Measurements from ENCODE around the gene VIPR2. TPM values are rescaled to one million over a fixed set of nuclear protein-coding genes. Genes with fewer than 3 reads are reported as not detected.

VIPR2 gene
- total and polyA plus RNA-seq, 2 of the 13 experiments (the other 11 are each of a cell fraction or from before 2014, with no cell fraction given) = not detected

DNA sequence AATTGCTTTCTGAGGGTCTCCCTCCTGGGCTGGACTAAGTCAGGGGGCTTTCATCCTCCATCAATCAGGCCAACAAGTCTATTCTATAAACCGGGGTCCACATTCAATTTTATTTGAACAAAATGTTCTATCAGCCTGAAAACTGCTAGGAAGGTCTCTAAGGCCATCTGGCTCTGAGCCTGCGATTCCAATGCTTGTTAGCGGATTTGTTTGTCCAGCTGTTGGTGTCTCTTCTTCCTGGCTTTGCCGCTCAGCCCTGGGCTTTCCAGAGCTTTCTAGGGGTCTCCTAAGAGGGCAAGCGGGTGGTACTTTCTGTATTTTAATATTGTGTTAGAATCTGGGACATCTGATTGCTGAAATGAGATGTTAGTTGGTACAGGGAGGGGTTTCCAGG lies 136.7 kb downstream of the VIPR2 start:
- H3K27me3 ChIP-seq (ENCODE audit: control insufficient read depth in 1 of 2, insufficient read depth in 2 of 2, low read length in 2 of 2) = peaks cover 14 to 58% of the 10 kb centered on the region in 2 experiments; a peak in 4 of 5 replicates
- no peak overlapping the region for H3K4me3 ChIP-seq (replicated peaks in 1 of 3; ENCODE audit: insufficient read depth in 1 of 3, low read depth in 2 of 3, low read length in 3 of 3)
- DNase-seq (ENCODE audit: low spot score) (no peak), ATAC-seq (no peak), FAIRE-seq (no peak)
- H3K9ac ChIP-seq (ENCODE audit: insufficient read depth, low read depth, low read length) = no peak overlapping the region
- in situ Hi-C loops (cut with HindIII; ENCODE audit: extremely low pct_ligation_motif_present, low pct_unique_long_range_greater_than_20kb) = no loop called here
- CTCF ChIA-PET (ENCODE audit: low intra/inter-chr PET ratio, low total read pairs) = no interaction called here
- POLR2A ChIA-PET = no interaction called here
- H3K79me2 ChIP-seq (ENCODE audit: insufficient read depth, low read length) = no peaks in the 10 kb centered on the region
- intact Hi-C loops (cut with micrococcal nuclease; ENCODE audit: unreplicated experiment) = no loop called here
- H3K4me1 ChIP-seq (ENCODE audit: insufficient read depth, low read length) = 0 out of 2 replicates have a peak, but pooled peaks cover 8% of the 10 kb centered on the region
- no peak for TF ChIP-seq ZNF598 (CRISPR knock-in tag; IDR thresholded peaks at IDR 0.05; ENCODE audit: borderline replicate concordance)
- TF ChIP-seq, protein P1, sequence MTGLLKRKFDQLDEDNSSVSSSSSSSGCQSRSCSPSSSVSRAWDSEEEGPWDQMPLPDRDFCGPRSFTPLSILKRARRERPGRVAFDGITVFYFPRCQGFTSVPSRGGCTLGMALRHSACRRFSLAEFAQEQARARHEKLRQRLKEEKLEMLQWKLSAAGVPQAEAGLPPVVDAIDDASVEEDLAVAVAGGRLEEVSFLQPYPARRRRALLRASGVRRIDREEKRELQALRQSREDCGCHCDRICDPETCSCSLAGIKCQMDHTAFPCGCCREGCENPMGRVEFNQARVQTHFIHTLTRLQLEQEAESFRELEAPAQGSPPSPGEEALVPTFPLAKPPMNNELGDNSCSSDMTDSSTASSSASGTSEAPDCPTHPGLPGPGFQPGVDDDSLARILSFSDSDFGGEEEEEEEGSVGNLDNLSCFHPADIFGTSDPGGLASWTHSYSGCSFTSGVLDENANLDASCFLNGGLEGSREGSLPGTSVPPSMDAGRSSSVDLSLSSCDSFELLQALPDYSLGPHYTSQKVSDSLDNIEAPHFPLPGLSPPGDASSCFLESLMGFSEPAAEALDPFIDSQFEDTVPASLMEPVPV (CRISPR knock-in tag; IDR thresholded peaks at IDR 0.05) = no peak
- TF ChIP-seq WIZ (CRISPR knock-in tag; IDR thresholded peaks at IDR 0.05) = no peak
- no peak for TF ChIP-seq ZNF879 (CRISPR knock-in tag; IDR thresholded peaks at IDR 0.05)
- TF ChIP-seq ZNF639 (CRISPR knock-in tag; conservative IDR thresholded peaks at IDR 0.05) = no peak
- no peak for TF ChIP-seq SP140L (CRISPR knock-in tag; IDR thresholded peaks at IDR 0.05; ENCODE audit: borderline replicate concordance)
- no peak for TF ChIP-seq ZNF883 (CRISPR knock-in tag; IDR thresholded peaks at IDR 0.05; ENCODE audit: not compliant biosample characterization)
- TF ChIP-seq ZNF451 (CRISPR knock-in tag; IDR thresholded peaks at IDR 0.05) = no peak
- no peak for TF ChIP-seq ZSCAN22 (CRISPR knock-in tag; IDR thresholded peaks at IDR 0.05)
- no peak for TF ChIP-seq TCF7 (IDR thresholded peaks at IDR 0.05; ENCODE audit: low read depth)
- no peak for TF ChIP-seq NR1H2 (CRISPR knock-in tag; IDR thresholded peaks at IDR 0.05; ENCODE audit: borderline replicate concordance, low read depth)
- no peaks in the 10 kb centered on the region for H4K20me1 ChIP-seq (ENCODE audit: insufficient read depth, low read length)
- H3K36me3 ChIP-seq (replicated peaks in 1 of 2; ENCODE audit: control insufficient read depth in 1 of 2, insufficient read depth in 2 of 2, low read length in 2 of 2) = no peaks in the 10 kb centered on the region
- no peak overlapping the region for H3K4me2 ChIP-seq (ENCODE audit: low read depth, low read length)
- no peak overlapping the region for H2AFZ ChIP-seq (ENCODE audit: low read length)
- BruUV-seq (replicated peaks) = no TSS peak
- H3K27ac ChIP-seq (ENCODE audit: extremely low read length, insufficient read depth, low read length) = no peak overlapping the region
- no peaks in the 10 kb centered on the region for H3K9me3 ChIP-seq (ENCODE audit: low read length)
- 22% methylated on average over 5 of the region's 5 CpGs for WGBS (ENCODE audit: low lambda C conversion rate)
